GM19328 (cell line): ENCODE results near the gene MMEL1.
"Not testable (repeated sequence)": the region's sequence is repeated elsewhere in the genome, so short reads cannot be mapped to it uniquely, and the experiment has no call there.

Source experiments
- ATAC-seq: cut with Tn5 transposase; IDR thresholded peaks from one replicate; pipeline ENCODE4 v1.9.1; 2021; ENCODE audit warnings: mild to moderate bottlenecking, moderate library complexity; ENCODE audit not compliant: unreplicated experiment

Gene MMEL1

GRCh38 chr1:2632561-2633361, at the start of gene MMEL1:
MMEL1 (minus strand) TSS chr1:2633016; CDS start chr1:2629484, 3,532 bp downstream.
- ATAC-seq, result no peak

- ATAC-seq, result not testable (repeated sequence)
Measured at GRCh38 chr1:2676726-2677125, 43.9 kb upstream of the MMEL1 start.

GRCh38 chr1:2671656-2672055, 38.8 kb upstream of the MMEL1 start:
- ATAC-seq, result not testable (repeated sequence)

- ATAC-seq, result not testable (repeated sequence)
Measured at GRCh38 chr1:2659806-2660205, 27.0 kb upstream of the MMEL1 start.

- not testable (repeated sequence) for ATAC-seq
Measured at GRCh38 chr1:2657909-2658308, 25.1 kb upstream of the MMEL1 start.

- not testable (repeated sequence) for ATAC-seq
Measured at GRCh38 chr1:2657124-2657523, 24.3 kb upstream of the MMEL1 start.

- ATAC-seq, result not testable (repeated sequence)
Measured at GRCh38 chr1:2655598-2656434, 23.0 kb upstream of the MMEL1 start.

GRCh38 chr1:2654443-2654948, 21.7 kb upstream of the MMEL1 start:
- not testable (repeated sequence) for ATAC-seq

- ATAC-seq, result not testable (repeated sequence)
Measured at GRCh38 chr1:2653741-2654442, 21.1 kb upstream of the MMEL1 start.

GRCh38 chr1:2652926-2653571, 20.2 kb upstream of the MMEL1 start:
- not testable (repeated sequence) for ATAC-seq

GRCh38 chr1:2652152-2652925, 19.5 kb upstream of the MMEL1 start:
- not testable (repeated sequence) for ATAC-seq

- no peak for ATAC-seq
Measured at GRCh38 chr1:2650967-2651645, 18.3 kb upstream of the MMEL1 start.

GRCh38 chr1:2646837-2647236, 14.0 kb upstream of the MMEL1 start:
- ATAC-seq, result no peak

- no peak for ATAC-seq
Measured at GRCh38 chr1:2645776-2646175, 13.0 kb upstream of the MMEL1 start.

GRCh38 chr1:2645143-2645542, 12.3 kb upstream of the MMEL1 start:
- ATAC-seq, result no peak

GRCh38 chr1:2644591-2645101, 11.8 kb upstream of the MMEL1 start:
- no peak for ATAC-seq

GRCh38 chr1:2644171-2644570, 11.4 kb upstream of the MMEL1 start:
- no peak for ATAC-seq

- ATAC-seq, result no peak
Measured at GRCh38 chr1:2643414-2644077, 10.7 kb upstream of the MMEL1 start.
